GM21390 (cell line): ENCODE measurements around the gene IRGQ.
"Not testable (repeated sequence)": the region's sequence is repeated elsewhere in the genome, so short reads cannot be mapped to it uniquely, and the experiment has no call there.

Source experiments
- ATAC-seq: cut with Tn5 transposase; IDR thresholded peaks from one replicate; pipeline ENCODE4 v1.9.1; 2021; ENCODE audit not compliant: unreplicated experiment

Gene IRGQ

DNA sequence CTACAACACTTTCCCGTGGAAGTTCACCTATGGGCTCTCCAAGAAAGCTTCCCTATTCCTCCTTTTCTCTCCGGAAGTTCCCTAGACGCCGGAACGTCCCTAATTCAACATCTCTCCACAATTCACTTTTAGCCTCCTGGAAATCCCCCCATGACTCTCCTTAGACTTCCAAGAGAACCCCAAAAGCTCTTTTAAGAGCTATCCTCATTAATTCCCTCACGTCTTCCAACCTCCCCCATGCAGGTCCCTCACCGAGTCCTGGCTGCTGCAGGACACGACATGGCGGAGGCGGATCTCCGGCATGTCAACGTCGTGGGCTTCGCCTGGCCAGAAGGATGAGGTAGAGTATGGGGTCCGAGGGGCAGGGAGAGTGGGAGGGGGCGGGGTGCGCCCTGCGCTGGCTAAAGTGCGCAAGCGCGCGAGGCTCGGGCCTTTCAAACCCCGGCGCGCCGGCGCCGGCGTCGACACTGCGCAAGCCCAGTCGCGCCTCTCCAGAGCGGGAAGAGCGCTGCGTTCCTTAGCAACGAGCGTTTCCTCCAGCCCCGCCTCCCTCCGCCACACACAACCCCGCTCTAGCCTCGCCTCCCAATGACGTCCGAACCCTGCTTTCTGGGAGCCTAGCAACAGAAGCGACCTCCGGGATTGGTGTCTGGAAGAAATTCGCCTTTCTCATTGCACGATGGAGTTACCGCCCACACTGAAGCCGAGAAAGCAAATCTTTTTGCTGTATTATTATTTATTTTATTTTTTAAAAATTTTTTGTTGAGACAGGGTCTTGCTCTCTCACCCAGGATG is 20.6 kb downstream of the IRGQ start, which contains the start of the genes PINLYP and XRCC1:
PINLYP (plus strand) TSS at position 646 of the 795 bp plus-strand sequence. CDS start 1,391 bp downstream, outside the sequence.
XRCC1 (minus strand) TSS at position 372 of the 795 bp plus-strand sequence; CDS start at position 303, 69 bp downstream.
- peak; percentile 92 for ATAC-seq

DNA sequence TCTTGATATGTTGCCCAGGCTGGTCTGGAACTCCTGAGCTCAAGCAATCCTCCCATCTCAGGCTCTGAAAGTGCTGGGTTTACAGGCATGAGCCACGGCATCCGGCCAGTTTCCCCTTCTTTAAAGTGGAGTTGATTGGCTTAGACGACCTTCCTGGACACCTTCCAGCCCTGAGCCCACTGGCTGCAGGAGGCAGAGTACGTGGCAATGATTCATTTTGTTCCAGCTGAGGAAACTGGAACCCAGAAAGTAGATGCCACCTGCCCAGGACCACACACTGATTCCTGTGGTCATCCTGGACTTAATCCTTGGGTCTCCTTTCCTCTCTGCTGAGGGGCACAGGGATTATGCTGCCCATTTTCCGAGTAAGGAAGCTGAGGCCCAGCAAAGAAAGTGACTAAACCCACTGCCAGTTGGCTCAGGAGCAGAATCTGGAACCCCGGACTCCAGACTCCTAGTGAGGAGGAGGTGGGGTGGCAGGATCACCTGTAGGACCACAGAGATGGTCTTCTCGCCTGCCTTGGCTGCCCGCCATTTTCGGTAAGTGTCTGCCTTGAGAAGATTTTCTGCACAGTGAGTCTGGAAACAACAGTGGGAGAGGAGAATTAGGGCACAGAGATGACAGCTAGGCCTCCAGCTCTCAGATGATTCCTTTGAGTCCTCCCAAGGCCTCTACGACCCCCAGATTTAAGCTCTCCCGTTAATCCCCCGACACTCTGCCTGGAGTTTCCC is 21.3 kb downstream of the IRGQ start:
- no peak for ATAC-seq

DNA sequence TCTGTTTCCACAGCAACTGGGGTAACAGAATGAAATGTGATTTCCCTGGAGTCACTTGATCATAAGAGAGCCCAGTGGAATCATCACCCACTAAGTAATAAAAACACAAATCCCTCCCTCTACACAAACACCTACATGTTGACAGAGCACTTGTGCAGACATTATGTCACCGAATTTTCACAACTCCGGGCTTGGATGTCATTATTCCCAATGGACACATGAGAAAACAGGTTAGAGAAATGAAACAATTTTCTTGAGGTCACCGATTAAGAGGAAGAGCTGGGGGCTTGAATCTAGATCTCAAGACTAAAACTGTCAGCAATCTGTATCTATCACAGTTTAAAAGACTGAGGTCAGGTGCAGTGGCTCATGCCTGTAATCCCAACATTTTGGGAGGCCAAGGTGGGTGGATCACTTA is 23.8 kb downstream of the IRGQ start:
- ATAC-seq, result no peak

DNA sequence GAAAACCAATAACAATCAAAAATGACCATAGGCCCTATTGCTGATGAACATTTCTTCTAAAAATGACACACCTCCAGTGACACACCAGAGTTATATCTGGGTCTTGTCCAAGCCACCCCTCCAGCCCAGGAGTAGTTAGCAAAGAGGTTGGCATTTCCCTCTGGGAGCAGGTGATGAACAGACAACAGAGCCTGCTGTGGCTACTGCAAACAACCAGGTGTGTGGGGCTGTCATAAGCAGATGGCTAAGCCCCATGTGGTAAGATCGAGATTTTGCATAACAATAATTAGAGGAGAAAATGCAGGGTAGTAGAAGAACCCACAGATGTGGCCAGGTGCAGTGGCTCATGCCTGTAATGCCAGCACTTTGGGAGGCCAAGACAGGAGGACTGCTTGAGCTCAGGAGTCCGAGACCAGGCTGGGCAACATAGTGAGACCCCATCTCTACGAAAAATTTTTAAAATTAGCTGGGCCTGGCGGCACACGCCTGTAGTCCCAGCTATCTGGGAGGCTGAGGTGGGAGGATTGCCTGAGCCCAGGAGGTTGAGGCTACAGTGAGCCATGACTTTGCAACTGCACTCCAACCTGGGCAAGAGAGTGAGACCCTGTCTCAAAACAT is 25.7 kb downstream of the IRGQ start:
- no peak for ATAC-seq

DNA sequence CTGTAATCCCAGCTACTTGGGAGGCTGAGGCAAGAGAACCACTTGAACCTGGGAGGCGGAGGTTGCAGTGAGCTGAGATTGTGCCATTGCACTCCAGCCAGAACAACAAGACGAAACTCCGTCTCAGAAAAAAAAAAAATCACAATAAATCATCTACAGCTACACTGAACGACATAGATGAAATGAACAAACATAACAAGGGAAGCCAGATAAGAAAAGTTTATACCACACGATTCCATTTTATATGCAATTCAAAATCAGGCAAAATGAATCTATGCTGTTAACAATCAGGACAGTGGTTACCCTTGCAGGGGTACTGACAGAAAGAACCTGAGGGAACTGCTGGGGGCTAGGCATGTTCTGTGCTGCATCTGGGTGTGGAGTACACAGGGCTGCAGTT is 26.3 kb downstream of the IRGQ start:
- ATAC-seq, result no peak

DNA sequence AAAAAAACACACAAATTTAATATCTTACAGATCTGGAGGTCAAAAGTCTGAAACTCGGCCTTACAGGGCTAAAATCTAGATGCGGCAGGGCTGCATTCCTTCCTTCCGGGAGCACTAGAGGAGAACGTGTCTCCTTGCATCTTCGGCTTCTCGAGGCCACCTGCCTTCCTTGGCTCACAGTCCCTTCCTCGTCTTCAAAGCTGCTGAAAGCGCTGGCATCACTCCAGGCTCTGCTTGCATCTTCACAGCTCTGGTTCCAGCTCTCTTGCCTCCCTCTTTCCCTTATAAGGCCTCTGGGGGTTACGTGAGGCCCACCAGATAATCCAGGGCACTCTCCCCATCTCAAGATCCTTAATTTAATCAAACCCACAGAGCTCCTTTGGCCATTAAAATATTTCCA is 31.1 kb downstream of the IRGQ start:
- no peak for ATAC-seq

DNA sequence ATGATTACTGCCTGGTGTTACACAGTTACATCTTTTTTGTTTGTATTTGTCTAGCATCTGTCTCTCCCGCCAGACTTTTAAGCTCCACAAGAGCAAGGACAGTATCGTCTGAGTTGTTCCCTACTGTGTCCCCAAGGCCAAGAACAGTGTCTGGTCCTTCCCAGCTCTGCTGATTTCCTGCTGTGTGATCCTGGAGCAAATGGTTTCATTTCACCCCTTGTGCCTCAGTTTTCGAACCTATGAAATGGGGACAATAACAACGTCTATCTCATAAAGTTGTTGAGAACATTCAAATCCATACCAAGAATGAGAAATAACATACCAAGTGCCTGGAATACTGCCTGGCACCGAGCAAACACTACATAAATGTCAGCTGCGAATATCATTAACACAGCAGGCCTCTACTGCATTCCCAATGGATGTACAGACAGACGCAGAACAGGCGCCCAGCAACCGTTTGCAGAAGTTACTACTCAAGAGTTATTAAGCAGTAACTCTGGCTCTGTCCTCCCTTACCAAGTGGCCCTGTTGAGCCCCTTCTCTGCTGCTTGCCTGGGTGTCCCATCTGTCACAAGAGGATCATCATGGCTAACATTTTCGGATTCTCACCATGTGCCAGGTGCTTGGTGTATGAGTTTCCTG is 32.0 kb downstream of the IRGQ start:
- no peak for ATAC-seq

DNA sequence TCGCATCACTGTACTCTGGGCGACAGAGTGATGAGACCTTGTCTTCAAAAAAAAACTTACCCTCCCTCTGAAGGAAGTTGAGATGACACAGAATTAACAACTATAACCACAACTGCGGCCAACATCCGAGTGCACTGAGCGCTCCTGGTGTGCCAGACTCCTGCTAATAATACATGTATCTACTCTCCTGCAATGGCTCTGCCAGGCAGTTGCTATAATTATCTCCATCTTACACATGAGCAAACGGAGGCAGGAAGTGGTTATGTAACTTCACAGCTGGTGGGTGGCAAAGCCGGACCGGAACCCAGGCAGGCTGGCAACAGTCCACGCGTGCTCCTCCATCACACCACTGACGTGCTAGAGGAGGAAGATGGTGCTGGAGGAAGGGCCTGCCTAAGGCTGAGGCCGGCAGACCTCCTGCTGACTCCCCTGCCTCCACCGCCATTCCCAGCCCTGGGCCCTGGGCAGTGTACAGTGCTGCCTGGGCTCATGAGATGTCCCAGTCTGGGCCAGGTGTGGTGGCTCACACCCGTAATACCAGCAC is 33.2 kb downstream of the IRGQ start:
- ATAC-seq, result peak; percentile 69

DNA sequence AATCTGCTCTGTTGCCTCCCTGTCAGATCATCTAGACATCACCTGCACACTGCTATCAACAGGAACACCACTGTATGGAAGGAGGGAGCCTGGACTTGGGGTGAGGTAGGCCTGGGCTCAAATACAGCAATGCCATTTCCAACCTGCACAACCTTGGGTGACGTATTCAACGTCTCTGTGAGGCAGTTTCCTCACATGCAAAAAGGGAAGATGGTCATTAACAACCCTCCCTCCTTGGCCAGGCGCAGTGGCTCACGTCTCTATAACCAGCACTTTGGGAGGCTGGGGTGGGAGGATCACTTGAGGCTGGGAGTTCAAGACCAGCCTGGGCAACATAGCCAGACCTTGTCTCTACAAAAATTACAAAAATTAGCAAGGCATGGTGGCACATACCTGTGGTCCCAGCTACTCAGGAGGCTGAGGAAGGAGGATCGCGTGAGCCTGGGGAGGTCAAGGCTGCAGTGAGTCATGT is 33.7 kb downstream of the IRGQ start:
- no peak for ATAC-seq

DNA sequence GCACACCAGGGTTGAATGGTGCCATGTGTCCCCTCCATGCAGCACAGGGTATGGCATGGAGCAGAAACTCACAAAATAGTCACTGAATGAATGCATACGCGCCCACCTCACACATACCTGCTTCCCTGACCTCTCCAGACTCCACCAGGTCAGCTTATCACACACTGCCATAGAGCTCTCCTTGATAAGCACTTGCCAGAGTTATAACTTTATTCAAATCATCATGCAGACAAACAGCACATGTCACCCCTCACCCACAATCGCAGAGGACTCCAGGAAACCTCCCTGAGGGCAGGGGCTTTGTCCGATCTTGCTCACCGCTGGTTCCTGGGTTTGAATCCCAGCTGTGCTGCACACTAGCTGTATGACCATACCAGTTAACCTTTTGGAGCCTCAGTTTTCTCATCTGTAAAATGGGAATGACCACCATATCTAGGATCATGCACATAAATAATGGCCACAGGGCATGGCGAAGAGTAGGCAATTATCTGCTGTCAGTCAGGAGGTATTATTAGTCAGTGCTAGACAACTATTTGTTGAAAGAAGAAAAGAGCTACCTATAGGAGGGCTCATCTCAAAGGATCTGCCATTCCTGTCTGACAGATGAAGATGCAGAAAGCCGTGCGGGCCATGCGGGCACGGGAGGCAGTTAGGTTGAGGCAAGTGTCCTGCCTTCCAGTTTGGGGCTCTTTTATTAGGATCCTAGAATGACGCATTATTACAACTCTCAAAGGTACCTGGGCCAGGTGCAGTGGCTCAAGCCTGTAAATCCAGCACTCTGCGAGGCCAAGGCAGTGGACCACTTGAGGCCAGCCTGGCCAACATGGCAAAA is 34.6 kb downstream of the IRGQ start:
- ATAC-seq, result no peak

DNA sequence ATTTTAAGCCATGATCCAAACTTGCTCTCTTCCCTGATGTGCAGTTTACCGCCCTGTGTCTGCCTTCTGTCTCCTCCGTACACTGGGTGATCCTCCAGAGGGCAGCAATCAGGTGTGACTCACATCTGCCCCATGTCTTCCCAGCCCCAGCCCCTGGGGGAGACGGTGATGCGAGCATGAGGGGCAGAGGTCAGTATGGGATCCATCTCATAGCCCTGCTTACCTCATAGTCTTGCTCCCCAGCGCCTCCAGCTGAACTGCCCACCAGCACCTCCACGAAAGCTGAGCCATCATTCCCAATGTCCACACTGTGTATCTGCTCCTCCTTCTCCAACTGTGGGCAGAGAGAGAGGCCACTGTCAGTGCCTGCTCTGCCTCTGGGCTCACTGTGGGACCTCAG is 35.2 kb downstream of the IRGQ start:
- no peak for ATAC-seq

DNA sequence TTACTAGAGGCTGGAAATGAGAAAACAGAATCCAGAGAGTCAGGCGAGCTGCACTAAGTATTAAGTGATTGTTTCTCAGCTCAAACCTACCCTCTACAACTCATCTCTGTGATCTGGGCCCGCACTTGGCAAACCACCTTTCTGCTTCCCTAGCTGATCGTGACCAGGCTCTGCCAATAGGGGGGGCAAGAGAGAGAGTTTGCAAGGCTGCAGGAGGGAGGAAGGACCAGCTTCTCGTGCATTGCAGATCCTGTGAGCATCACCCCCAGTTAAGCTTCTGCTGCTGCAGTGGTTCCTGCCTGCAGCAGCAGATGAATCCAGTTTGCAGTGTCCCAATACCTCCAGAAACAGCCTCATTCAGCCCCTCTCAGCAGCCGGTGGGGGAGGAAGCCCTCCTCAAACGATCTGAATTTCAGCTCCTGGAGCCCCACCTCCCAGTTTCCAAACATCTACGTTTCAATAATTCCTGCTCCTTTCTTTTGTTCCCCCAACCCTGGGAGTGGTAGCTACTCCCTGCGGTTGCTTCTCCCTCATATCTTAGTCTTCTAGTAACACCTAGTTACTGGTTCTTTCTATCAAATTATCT is 40.7 kb downstream of the IRGQ start:
- no peak for ATAC-seq

DNA sequence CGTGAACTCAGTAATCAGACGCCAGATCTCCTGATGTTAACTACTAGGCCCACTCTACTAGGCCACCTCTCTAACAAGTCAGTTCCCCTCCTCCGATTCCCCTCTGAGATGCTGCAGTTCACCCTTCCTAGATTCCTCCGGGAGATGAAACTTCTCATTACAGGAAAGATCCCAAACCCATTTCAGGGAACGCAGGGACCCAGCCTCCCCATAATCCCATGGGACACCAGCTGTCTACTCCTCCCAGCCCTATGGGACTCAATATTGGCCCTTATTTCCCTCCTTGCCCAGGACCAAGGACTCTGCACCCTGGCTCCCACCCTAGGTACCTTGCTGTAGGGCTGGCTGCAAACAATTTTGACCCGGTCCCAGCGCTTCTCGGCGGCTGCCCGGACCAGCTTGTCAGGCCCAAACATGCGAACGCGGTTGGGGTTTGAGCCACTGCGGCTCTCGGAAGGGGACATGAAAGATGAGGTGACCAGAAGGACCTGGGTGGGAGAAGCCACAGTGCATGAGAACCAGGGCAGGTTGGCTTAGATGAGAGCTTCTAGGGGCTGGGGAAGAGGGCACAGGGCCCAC is 41.5 kb downstream of the IRGQ start:
- no peak for ATAC-seq

DNA sequence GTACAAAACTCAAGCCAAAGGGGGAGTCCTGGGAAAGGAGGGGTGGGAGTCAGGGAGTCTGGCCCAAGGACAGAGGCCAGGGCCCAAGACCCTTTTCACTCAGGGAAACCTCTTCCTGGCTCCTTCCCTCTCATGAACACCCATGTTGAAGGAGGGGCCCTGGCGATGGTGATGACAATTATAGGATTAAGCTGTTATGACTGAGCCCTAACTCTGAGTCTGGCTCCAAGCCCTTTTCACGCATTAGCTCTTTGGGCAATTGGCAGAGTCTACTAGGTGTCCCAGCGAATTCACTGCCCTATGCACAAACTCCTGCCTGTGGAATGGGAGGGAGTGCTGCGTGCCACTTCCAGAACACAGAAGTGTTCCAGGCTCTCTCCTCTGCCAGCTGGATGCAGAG is 42.3 kb downstream of the IRGQ start:
- ATAC-seq, result no peak

DNA sequence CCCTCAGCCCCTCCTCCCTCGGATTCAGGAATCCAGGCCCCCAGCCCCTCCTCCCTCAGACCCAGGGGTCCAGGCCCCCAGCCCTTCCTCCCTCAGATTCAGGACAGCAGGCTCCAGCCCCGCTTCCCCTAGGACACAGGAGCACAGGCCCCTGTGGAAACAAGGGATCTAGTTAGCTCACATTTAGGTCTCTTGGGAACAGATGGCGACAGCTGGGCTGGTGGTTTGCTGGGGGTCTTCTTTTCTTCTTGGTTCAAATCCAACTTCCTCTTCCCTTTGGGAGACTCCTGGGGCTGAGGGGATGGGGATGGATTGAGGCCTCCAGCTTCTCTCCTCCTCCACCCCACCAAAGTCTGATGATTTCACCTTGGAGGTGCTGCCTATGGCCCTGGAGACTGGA is 43.3 kb downstream of the IRGQ start:
- no peak for ATAC-seq

DNA sequence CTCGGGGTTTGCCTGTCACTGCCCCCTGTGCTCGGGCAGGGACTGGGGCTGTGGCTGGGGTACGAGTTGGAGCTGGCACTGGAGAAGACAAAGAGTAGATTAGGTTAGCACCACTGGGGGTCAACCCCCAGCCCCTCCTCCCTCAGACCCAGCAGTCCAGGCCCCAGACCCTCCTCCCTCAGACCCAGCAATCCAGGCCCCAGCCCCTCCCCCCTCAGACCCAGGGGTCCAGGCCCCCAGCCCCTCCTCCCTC is 43.8 kb downstream of the IRGQ start:
- no peak for ATAC-seq

DNA sequence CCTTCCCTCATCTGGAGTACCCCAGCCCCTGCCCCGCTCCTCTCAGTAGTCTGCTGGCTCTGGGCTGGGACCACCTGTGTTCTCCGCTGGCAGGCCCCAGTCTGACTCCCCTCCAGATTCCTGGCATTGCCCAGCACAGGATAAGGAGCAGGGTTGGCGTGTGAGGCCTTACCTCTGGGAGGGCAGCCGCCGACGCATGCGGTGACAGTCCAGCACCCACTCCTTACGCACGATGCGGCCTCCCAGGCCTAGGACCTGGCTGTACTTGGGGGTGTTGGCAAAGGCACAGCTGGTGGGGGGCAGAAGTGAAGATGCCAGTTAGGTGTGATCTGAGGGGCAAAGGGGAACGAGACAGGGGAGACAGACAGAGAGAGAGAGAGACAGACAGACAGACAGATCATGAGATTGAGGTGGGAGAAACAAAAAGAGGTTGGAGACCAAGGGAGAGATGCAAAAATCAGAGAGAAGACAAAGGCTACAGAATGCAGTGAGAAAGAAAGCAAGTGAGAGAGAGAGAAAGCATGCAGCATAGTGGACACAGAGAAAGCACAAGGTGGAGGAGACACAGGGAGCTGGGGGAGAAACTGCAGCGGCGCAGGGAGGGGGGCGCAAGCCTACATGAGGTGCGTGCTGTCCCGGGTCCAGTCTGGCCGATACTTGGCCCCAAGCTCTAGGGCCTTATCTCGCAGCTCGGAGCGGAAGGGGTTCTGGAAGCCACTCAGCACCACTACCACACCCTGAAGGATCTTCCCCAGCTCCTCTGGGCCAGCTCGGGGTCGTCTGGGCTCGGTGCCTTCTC is 44.3 kb downstream of the IRGQ start:
- no peak for ATAC-seq

DNA sequence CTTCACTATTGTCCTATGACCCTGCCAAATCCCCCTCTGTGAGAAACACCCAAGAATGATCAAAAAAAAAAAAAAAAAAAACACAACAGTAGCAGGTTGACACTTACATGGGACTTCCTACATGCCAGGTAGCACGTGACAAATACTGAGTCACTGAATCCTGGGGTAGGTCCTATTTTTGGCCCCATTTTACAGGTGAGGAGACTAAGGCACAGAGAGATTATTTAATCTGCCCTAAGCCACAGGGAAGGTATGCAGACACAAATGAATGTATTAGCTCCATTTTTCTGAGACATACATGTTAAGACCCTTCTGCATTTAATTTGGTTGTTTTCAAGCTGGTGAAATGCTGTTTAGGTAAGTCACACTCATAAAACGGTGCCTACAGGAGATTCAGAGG is 47.2 kb downstream of the IRGQ start:
- no peak for ATAC-seq

DNA sequence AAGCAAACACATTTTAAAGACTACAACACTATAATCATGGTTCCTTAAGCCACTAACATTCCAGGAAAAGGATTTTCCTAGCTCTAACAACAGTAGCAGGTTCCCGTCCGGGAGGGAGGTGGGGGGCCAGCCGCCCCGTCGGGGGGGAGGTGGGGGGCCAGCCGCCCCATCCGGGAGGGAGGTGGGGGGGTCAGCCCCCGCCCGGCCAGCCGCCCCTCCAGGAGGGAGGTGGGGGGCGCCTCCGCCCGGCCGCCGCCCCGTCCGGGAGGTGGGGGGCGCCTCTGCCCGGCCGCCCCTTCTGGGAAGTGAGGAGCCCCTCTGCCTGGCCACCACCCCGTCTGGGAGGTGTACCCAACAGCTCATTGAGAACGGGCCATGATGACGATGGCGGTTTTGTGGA is 48.0 kb downstream of the IRGQ start:
- not testable (repeated sequence) for ATAC-seq
